Astrocyte (in vitro differentiated cells and primary cell): ENCODE results near the gene ROM1.

Experiments
- EZH2 ChIP-seq: IDR thresholded peaks from 2 replicates; pipeline ENCODE4 v1.6.1; 2012; ENCODE audit warnings: mild to moderate bottlenecking, low read length, inconsistent platforms; ENCODE audit not compliant: insufficient read depth
- TF ChIP-seq, protein P1 (sequence below): IDR thresholded peaks from 2 replicates; pipeline ENCODE4 v1.5.1; 2011; ENCODE audit warnings: low read depth, mild to moderate bottlenecking, inconsistent platforms, low read length, moderate library complexity; ENCODE audit not compliant: insufficient read depth

DNA sequence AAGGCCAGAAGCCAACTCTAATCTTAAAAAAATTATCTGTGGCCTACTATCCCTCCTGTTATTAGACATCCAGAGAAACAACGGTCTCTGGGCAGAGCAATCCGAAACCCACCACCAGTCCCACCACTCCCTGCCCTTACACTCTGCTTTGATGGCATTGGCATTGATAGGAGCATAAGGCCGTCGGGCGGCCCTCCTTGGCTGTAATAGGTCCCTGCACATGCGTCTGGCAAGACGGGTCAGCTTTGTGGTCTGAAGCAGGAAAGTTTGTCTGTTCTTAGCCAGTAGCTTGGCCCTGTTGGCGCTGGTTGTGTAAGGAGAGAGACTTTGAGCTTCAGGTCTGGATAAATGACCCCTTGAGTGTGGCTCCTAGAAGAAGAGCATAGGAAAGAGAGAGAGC, 17.9 kb upstream of the ROM1 start:
- TF ChIP-seq, protein P1, sequence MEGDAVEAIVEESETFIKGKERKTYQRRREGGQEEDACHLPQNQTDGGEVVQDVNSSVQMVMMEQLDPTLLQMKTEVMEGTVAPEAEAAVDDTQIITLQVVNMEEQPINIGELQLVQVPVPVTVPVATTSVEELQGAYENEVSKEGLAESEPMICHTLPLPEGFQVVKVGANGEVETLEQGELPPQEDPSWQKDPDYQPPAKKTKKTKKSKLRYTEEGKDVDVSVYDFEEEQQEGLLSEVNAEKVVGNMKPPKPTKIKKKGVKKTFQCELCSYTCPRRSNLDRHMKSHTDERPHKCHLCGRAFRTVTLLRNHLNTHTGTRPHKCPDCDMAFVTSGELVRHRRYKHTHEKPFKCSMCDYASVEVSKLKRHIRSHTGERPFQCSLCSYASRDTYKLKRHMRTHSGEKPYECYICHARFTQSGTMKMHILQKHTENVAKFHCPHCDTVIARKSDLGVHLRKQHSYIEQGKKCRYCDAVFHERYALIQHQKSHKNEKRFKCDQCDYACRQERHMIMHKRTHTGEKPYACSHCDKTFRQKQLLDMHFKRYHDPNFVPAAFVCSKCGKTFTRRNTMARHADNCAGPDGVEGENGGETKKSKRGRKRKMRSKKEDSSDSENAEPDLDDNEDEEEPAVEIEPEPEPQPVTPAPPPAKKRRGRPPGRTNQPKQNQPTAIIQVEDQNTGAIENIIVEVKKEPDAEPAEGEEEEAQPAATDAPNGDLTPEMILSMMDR = no peak
- no peak for TF ChIP-seq EZH2
